ENCODE data around the gene ZNF584.
"Not testable (repeated sequence)": the region's sequence is repeated elsewhere in the genome, so short reads cannot be mapped to it uniquely, and the experiment has no call there.

The ZNF584 gene

DNA sequence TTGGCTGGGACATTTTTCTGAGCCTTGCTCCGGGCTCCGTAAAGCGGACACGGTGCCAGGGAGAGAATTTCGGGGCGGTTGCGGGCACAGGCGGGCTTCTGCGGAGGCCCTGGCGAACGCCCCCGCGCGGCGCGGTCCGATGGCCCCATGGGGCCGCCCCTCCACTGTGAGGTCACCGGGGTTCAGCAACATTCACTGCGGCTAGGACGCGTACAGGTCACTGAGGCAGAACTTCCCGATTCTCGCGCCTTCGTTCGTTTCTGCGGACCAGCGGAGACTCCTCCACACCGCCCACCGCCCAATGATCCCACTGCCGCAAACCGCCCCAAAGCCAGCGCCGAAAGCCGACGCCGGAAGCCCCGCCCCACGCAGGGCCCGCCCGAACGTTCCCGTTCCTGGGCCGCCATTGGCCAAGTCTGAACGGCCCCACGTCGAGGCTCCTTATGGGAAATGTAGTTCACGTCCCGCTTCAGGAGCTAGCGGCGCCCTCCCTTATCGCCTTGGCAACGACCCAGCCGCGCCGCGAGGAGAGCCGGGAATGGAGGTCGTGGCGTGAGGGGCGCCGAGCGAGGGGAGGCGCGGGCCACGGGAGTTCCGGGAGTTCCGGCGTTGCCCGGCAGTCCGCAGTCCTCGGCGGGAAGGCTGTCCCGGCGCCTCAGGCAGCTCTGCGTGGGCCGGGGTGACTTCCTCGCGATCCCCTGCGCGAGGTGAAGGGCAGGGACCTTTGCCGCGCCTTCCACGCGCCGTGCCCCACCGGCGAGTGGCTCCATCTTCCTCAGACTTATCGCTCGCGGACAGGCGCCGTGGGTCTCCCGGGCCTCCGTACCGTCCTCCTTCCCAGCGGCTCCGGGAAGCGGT is at the start of gene ZNF584:
TSS of gene ZNF584 (plus strand) at position 498 of the 858 bp plus-strand sequence. CDS start 499 bp downstream, outside the sequence.
- DNase-seq (ENCODE audit: low spot score), result peak; percentile 94

DNA sequence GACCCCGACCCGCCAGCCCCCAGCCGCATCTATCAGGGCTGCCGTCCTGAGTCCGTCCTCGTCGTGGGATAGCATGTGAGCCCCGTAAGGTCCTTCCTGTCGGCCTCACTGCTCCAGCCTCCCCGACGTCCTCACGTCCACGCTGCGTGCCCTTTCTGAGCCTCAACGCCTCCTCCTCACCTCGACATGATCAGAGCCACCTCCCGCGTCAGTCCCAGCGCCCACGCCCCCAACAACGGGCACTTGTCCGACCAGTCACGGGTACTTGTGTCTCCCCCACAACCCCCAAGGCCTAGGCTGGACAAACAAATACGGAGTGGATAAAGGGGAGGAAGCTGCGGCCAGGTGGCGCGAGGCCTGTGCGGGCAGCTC is 46.6 kb upstream of the ZNF584 start:
- peak; percentile 55 for DNase-seq (ENCODE audit: low spot score)

DNA sequence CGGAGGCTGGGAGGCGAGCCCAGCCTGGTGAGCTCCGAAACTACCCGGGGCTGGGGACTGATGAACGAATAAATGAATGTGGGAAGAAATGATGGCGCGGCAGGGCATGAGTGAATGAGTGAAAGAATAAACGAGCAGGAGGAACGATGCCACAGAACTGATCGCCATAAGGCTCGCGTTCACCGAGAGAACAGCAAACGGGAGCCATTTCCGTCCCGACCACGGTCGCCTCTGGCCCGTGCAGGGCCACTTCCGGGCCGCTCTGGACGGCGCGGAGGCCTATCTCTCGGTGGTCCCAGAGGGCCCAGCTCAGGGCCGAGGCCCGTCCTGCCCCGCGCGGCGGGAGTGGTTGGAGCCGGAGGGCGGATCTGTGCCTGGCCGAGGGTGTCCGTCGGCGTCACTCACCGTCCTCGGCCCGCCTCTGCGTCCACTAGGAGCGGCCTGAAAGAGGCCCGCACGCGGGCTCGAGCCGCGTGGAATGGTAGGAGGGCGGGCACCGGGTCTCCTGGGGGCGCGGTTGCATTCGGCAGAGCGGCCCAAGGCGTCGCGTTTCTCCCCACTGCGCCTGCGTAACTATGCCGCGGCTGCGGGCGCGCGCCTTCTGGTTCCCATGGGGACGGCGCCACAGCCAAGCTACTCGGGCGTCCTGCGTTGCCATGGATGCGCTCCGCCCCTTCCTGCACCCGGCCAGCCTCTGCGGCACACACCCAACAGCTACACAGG is 46.0 kb upstream of the ZNF584 start, which contains the start of gene ZNF497:
TSS of gene ZNF497 (minus strand) at position 480 of the 723 bp plus-strand sequence. CDS start 5,116 bp downstream, outside the sequence.
- DNase-seq (ENCODE audit: low spot score), result peak; percentile 98

DNA sequence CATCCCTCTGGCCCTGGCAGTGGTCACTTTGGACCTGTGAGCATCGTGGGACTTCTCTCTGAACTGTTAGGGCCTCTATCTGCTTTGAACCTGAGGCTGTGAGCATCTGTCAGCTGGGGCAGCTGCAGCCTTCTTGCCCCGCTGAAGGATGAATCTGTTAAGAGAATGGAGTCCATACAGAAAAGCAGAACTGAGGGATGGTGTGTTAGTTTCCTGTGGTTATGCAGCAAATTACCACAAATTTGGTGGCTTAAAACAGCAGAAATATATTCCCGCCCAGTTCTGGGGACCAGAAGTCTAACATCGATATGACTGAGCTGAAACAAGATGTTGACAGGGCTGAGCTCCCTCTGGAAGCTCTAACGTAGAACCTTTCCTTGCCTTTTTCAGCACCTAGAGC is 44.3 kb upstream of the ZNF584 start:
- no peak for DNase-seq (ENCODE audit: low spot score)

DNA sequence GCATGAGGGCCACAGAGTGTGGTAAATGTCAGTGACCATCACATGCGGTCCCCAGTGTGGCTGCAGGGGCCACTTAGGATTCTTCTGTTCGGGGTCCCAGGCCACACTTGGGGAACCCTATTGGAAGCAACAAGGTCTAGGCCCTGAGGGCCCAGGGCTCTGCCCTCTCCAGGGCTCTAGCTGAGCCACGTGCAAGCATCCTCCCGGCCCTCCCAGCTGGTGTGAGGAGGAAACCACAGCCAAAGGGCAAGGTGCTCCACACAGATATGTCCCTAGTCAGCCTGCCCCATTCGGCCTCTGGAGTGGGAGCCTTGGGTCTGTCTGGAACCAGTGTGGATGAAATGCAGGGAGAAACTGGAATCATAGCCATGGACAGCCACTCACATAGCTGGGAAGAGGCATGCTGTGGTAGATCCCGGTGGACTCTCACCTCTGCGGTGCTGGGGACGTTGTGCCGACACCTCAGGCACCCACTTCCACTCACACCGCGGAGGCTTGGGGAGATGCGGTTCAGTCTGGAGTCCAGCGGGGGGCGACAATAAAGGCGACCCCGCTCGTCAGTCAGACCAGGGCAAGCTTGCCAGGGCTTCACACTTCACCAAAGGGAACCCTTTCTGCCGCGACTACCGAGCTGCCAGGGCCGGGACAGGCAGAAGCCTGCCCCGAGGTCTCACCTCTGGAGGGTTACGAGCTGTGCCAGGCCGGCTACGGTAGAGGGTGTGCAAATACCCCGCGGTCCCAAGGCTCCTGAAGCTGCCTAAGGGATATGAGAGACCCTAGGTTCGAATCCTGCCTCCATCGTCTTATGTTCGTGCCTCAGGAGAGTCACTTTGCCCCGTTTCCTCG is 41.6 kb upstream of the ZNF584 start:
- no peak for DNase-seq (ENCODE audit: low spot score)

DNA sequence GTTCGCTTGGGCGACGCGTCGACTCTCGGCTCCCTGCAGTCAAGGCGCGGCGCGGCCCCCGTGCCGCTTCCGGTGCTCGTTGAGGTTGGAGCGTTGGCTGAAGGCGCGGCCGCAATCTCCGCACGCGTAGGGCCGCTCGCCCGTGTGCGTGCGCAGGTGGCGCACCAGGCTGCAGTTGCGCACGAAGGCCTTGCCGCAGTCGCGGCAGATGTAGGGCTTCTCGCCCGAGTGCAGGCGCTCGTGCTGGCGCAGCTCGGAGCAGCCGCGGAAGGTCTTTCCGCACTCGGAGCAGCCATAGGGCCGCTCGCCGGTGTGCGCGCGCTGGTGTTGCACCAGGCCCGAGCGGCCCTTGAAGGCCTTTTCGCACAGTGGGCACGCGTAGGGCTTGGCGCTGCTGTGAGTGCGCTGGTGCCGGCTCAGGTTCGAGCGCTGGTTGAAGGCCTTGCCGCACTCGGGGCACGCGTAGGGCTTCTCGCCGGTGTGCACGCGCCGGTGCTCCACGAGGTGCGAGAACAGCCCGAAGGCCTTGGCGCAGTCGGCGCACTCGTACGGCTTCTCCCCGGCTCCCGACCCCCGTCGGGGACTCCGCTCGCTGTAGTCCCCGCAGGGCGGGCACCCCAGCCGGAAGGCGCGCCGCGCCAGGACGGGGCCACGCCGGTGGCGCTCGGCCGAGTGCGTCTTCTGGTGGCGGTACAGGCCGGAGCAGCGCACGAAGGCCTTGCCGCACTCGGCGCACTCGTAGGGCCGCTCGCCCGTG is 40.6 kb upstream of the ZNF584 start:
- no peak for DNase-seq (ENCODE audit: low spot score)

DNA sequence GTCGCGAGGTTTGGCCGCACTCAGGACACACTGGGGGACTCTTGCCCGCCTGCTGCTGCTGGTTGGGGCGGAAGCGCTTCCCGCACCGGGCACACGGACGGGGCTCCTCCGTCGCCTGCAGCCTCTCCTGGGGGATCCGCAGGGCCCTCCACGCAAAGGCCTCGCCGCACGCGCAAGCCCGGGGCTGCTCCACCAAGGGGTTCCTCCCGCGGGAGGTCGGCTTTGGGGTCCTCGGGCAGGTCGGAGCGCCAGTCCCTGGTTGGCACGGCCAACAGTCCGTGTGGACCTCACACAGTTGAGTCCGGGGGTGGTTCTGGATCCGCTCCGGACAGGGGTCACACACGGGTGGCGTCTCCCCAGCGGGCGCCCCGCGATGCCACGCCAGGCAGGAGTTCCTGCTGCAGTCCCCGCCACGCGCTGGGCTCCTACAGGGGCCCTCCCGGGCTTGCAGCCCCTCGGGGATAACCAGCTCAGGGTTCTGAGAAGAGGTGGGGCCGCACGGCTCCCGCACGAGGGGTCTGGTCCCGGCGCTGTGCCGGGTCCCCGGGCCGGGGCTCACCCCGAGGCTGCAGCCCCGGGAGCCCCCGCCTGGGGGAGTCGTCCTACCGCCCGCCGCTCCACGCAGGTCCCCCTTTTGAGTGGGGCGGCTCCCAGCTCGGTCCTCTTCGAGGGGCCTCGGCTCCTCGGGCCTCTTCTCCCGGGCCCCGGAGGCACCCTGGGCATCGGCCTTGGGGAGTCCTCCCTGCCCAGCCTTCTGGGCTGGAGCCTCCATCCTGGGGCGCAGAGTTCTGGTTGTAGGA is 39.7 kb upstream of the ZNF584 start:
- DNase-seq (ENCODE audit: low spot score), result no peak

DNA sequence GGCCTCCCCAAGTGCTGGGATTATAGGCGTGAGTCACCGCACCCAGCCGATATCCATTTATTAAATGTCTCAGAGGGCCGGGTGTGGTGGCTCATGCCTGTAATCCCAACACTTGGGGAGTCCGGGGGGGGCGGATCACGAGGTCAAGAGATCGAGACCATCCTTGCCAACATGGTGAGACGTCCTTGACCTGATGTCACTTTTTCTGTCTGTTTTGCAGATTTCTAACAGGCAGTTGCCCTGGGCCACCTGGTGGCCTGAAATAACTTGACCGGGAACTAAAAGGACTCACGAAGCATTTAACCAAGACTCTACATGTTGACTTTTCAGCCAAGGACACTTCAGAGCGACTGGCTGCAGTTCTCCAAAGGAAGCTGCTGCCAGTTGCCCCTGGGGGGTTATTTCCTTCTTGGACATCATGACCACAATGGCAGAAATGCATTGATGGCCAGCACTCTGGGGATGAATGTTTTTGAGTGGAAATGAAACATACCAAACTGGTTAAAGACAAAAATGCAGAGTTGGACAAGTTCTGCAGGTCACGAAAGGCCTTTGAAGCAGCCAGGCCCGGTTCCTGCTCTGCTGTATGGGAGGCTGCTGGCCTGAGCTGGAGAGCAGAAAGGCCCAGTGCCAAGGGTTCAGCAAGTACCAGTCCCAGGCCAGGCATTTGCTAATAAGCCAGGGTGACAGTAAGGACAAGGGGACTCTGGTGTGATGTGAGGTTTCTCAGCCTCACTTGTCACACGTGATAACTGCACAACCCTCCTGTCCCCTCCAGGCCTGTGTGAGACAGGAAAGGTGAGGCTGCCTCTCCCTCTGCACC is 35.9 kb upstream of the ZNF584 start:
- DNase-seq (ENCODE audit: low spot score), result no peak

DNA sequence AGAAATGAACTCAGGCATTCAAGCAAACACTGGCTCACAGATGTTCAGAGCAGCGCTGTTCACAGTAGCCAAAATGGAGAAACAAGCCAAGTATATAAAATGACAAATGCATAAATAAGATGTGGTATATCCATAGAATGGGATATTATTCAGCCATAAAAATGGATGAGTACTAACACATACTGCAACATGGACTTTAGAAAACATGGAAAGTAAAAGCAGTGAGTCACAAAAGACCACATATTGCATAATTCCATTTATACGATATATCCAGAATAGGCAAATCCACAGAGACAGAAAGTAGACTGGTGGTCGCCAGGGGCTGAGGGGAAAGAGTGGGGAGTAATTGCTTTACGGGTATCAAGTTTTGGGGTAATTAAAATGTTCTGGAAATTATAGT is 34.2 kb upstream of the ZNF584 start:
- no peak for DNase-seq (ENCODE audit: low spot score)

DNA sequence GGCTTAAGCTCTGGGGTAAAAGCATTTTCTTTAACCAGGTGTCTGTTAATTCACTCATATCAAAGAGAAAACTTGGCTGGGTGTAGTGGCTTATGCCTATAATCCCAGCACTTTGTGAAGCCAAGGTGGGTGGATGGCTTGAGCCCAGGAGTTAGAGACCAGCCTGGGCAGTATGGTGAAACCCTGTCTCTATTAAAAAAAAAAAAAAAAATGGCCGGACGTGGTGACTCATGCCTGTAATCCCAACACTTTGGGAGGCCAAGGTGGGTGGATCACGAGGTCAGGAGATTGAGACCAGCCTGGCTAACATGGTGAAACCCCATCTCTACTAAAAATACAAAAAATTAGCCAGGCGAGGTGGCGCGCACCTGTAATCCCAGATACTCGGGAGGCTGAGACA is 31.7 kb upstream of the ZNF584 start:
- not testable (repeated sequence) for DNase-seq (ENCODE audit: low spot score)

DNA sequence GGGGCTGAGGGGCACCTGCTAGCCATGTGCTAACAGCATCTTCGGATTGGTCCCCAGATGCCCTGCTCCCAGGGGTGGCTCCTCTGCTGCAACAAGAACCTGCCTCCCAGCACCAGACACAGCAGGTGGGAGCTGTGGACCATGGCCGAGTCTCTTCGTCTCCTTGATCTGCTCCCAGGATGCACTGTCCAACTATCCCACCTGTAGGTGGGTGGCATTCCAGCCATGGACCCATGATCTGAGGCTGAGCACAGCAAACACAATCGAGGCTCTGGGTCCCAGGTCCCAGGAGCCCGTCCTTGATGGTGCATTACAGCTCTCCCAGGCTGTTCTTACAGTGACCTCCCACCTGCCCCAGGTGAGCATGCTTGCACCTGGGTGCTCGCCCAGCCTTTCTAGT is 29.2 kb upstream of the ZNF584 start:
- DNase-seq (ENCODE audit: low spot score), result no peak

DNA sequence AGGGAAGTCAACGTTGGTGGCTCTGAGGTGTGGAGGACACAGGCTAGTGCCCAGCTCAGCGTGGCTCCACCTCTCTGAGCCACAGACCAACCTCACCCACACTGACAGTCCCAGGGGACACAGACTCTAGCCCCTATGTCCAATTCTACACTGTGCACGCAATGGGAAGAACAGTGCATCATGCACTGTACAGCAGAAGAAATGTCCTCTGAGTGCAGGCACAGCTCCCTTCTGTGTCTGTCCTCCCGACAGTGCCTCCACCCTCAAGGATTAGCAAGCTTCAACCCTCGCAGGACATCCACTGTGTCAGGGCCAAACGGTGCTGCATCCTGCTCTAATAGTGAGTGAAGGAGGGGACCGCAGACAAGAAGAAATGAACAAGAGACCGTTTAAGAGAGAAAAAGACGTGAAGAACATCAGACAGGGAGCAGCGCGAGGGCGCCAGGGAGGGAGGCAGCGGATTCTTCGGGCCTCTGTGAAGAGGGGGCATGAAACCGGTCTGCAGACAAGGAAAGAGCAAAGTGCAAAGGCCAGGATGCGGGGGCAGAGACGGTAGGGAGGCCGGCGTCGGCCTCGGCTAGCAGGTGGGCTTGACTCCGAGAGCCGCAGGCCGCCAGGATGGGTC is 28.3 kb upstream of the ZNF584 start:
- DNase-seq (ENCODE audit: low spot score), result no peak

DNA sequence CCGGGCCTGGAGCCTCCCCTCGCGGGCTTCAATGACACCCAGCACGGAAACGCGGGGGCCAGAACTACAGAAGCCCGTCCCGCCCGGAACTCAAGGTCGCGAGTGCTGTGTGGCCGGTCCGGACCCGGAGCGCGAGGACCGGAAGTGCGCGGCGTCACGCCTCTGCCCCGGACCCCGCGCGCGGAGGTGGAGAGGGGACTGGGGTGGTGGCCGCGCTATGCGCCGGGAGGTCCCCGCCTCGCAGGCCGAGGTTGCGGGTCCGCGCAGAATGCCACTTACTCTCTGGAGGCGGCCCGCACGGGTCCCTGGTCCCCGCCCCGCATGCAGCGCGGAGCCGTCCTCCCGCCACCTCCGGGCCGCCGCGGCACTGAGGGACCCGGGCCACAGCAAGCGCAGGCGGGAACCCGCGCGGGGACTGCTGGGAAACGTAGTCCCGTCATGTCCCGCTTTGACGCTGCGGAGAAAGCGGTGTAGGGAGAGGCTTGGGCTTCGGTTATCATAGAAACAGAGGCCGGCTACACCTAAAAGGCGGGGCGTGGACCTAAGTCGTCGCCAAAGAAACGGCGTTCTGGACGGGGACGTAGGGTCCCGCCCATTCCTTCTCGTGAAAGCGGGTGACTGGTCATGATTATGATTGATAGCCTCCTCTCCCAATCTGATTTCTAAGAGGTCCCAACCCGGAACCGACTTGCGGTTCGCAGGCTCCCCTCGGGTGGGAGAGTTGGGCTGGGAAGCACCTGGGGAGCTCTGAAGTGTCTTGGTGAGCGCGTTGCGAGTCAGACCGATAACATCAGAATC is 27.6 kb upstream of the ZNF584 start, which contains the start of gene ZNF837:
TSS of gene ZNF837 (minus strand) at position 369 of the 798 bp plus-strand sequence. CDS start 11,698 bp downstream, outside the sequence.
- peak; percentile 100 for DNase-seq (ENCODE audit: low spot score)

DNA sequence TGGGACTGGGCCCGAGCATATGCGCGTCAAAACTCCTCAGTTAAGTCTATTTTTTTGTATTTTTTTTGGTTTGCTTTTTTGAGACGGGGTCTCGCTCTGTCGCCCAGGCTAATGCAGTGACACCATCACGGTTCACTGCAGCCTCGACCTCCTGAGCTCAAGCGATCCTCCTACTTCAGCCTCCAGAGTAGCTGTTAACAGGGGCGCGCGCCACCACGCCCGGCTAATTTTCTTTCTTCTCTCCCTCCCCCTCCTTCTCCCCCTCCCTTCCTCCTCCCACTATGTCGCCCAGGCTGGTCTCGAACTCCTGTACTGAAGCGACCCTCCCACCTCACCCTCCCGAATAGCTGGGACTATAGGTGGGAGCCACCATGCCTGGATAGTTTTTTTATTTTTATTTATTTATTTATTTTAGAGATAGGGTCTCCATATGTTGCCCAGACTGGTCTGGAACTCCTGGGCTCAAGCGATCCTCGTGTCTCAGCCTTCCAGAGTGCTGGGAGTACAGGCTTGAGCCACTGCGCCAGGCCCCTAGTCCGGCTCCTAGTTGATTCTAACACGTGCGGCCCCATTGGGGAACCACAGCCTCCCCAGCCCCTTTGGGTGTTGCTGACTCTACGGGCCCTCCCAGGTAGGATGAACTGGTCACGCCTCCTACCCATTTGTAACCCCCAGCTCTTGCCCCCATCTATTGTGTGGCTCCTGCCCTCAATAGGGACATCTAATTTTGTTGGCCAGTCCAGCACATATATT is 26.8 kb upstream of the ZNF584 start:
- DNase-seq (ENCODE audit: low spot score), result no peak

DNA sequence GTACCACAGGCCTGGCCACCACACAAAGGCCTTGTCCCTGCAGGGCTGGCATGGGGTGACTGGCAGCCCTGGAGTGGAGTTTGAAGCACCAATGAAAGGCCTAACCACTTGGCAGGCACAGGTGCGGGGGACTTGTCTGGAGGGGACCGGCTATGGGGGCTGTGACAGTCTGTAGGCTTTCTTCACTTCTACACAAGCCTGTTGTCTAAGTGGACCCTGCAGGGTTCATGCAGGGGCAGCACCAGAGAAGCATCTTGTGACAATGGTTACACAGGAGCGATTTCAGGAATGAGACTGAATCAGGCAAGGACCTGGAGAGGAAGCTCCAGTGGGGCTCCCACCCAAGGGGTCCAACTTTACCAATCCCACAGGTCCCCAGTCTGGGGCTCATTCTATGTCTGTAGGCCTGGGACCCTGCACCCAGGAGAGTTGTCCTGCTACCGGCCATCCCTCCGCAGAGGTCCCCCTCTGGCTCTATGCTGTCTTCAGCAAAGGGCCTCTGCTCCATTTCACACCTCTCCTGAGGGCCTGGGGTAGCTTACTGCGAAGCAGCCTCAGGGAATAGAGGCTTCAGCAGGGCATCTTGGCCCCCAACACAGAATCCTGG is 25.3 kb upstream of the ZNF584 start:
- DNase-seq (ENCODE audit: low spot score), result no peak

DNA sequence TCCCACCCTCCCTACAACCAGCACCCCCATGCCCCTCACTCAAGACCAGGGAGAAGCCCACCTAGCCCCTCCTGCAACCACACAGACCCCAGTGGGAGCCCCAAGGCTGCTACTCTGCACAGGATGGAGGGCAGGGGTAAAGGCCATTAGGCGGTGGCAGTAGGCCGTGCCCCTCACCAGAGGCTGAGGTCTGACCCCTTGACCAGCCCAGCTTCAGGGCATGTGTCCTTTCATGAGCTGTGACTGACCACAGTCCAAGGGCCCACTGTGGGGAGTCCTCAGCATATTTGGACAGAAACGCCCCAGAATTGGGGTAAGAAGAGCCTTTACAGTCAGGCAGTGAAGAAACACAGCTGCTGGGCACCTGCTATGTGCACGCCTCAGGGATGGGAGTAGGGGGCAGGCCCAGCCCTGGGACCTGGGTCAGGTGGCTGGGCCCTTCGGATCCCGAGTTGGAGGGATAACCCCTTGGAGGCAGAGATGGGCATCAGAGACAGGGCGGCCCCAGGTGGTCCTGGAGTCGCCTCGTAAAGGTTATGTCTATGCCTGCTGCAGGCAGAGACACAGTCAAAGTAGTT is 23.0 kb upstream of the ZNF584 start:
- DNase-seq (ENCODE audit: low spot score), result no peak

Measured in LoVo (cell line).